K562 (cell line): ENCODE data around the gene UBN1. TPM values are rescaled to one million over a fixed set of nuclear protein-coding genes. Genes with fewer than 3 reads are reported as not detected.

Experiments used
- PBX2 ChIP-seq, 2 experiments: IDR thresholded peaks in 1 of 2; conservative IDR thresholded peaks in 1 of 2; 2 replicates each; pipeline ENCODE4 v1.6.1; 2016; ENCODE audit warnings: low read depth in 2 of 2, mild to moderate bottlenecking in 1 of 2, missing compliant biosample characterization in 1 of 2, missing genetic modification characterization in 1 of 2, moderate library complexity in 1 of 2
- POLR3G ChIP-seq: IDR thresholded peaks from 2 replicates; pipeline ENCODE4 v1.6.1; 2011; ENCODE audit not compliant: insufficient read length, insufficient replicate concordance; ENCODE audit errors: extremely low read depth
- polyA plus RNA-seq, 8 experiments: library from polyadenylated mRNA; depleted of rRNA in 4 of 8; stranded (reverse) in 5 of 8; unstranded in 3 of 8; fragments of >200 nt; fragmentation: Nextera tagmentation in 2 of 8; fragmentation: Illumina TruSeq in 1 of 8; extraction: Ambion mirVana in 2 of 8; extraction: Trizol in 1 of 8; gene quantifications; 2 replicates each; pipeline versions ENCODE4 v1.2.1 to v1.2.3, GENCODE V29; 2011 to 2014; ENCODE audit warnings: inconsistent platforms in 1 of 8, missing spikeins in 1 of 8
- total RNA-seq, 7 experiments: library from RNA; depleted of rRNA in 6 of 7; stranded (reverse); fragments of >200 nt in 6 of 7; fragmentation: Illumina TruSeq in 2 of 7; extraction: Trizol in 2 of 7; gene quantifications; 2 replicates each; pipeline versions ENCODE4 v1.2.1 to v1.2.3, GENCODE V29; 2011 to 2021; ENCODE audit warnings: low replicate concordance in 1 of 7
- TF ChIP-seq, protein P1 (sequence below): fragments of 250-450 bp; sonication (Bioruptor Pico); IDR thresholded peaks from 2 replicates; pipeline ENCODE4 v1.5.0; 2021; ENCODE audit warnings: mild to moderate bottlenecking, moderate library complexity

The UBN1 gene
- total and polyA plus RNA-seq, 9 of the 15 experiments (the other 6 are each of a cell fraction or from before 2014, with no cell fraction given) = 1.5 to 45.7 (median 20.6) TPM

- no peak for TF ChIP-seq POLR3G
- TF ChIP-seq, protein P1, sequence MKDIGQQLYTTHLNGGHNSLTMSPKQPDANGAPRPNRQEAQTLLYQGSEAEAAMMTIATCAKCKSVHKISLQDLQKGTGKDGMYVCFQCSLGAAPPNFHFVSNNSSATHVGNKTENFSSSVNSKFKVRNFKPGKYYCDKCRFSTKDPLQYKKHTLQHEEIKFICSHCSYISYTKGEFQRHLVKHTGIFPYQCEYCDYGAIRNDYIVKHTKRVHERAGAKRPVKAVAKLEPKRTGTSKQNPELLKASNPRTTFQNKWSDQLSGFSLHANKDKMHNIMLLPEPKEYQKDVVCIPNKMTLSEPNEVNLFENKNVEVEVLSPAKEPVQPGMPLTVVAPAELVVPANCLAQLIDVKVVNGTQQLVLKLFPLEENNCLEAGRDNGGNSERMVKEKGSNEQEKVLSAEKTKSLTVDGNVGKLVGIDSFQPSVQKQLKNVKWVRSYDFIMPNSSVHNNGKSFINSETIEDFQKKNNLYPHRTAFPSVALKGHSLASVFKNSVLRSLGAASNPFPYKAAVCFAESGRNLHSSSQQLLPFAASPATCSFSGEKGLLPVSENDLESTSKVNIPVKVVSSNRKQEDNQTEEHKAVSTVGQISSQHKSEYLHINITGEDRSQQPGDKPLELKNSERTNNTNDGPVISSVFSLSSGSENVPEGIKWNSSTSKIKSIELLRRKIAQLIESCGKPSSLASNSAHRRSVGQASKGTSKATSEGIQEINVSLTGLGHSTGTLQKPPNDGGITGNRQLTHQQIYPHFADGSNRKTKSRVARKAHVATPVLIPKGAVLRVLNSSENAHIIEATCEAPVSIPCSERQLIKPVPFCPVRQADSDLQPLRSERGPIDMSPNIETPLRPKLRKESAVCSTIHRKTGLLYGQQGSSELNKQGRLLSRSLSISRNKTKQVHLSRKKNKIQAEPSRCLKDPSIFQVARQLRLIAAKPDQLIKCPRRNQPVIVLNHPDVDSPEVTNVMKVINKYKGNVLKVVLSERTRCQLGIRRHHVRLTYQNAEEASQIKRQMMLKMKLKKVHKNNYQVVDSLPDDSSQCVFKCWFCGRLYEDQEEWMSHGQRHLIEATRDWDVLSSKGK (CRISPR knock-in tag) = no peak
- no peak for TF ChIP-seq PBX2 (CRISPR knock-in tag; IDR thresholded peaks at IDR 0.05; ENCODE audit: low read depth)
- no peak for TF ChIP-seq PBX2 (tag; conservative IDR thresholded peaks at IDR 0.05; ENCODE audit: low read depth)
These were observed 48.8 kb upstream of the UBN1 start (continued) for GRCh38 chr16:4798456-4798855.
